Stomach (tissue), 9 donors: Measurements from ENCODE around the gene CBL. TPM values are rescaled to one million over a fixed set of nuclear protein-coding genes. Genes with fewer than 3 reads are reported as not detected.

ENCODE experiments used
- DNase-seq, 2 donors: peaks; one replicate each; pipeline versions ENCODE4 v3.0.0 to v3.0.0-alpha.2; 2013 to 2019
- H3K27ac ChIP-seq, 5 donors: fragments of 200-600 bp in 4 of 5; sonication (generic) in 4 of 5; one replicate each; pipeline ENCODE4 v1.5.1; 2013 to 2019; ENCODE audit warnings: mild to moderate bottlenecking in 1 of 5, moderate library complexity in 1 of 5
- H3K27me3 ChIP-seq, 3 donors: fragments of 200-600 bp; sonication (generic); one replicate each; pipeline ENCODE4 v1.5.1; 2017 to 2019; ENCODE audit warnings: mixed run types in 1 of 3
- H3K36me3 ChIP-seq, 4 donors: fragments of 200-600 bp; sonication (generic); 1 replicate in 3 of 4; 2 replicates in 1 of 4; pipeline ENCODE4 v1.5.1; 2016 to 2019
- H3K4me1 ChIP-seq, 4 donors: fragments of 200-600 bp; sonication (generic); one replicate each; pipeline ENCODE4 v1.5.1; 2016 to 2019
- H3K4me3 ChIP-seq, 4 donors: fragments of 200-600 bp; sonication (generic) in 3 of 4; one replicate each; pipeline ENCODE4 v1.5.1; 2016 to 2019; ENCODE audit warnings: mild to moderate bottlenecking in 1 of 4
- H3K9me3 ChIP-seq, 4 donors: fragments of 200-600 bp; sonication (generic); one replicate each; pipeline ENCODE4 v1.5.1; 2016 to 2019
- EP300 ChIP-seq: sonication (generic); formaldehyde crosslinking; IDR thresholded peaks from one replicate; pipeline ENCODE4 v1.6.1; 2017; ENCODE audit warnings: antibody characterized with exemption
- POLR2A ChIP-seq, 4 donors: fragments of 450-650 bp; IDR thresholded peaks; one replicate each; pipeline ENCODE4 v1.6.1; 2016; ENCODE audit warnings: antibody characterized with exemption in 4 of 4, control low read depth in 2 of 4, mild to moderate bottlenecking in 1 of 4, moderate library complexity in 1 of 4
- POLR2AphosphoS5 ChIP-seq, 3 donors: sonication (generic); formaldehyde crosslinking; IDR thresholded peaks; one replicate each; pipeline ENCODE4 v1.6.1; 2016; ENCODE audit warnings: antibody characterized with exemption in 3 of 3
- WGBS, 5 donors: extraction: QIAGEN DNeasy Blood & Tissue Kit in 3 of 5; methylation state at CpG; one replicate each; pipeline versions ENCODE4 v1.1.5 to v1.1.7; 2013 to 2018; 5-methylcytosine and 5-hydroxymethylcytosine counted together
- intact Hi-C: fragments of 100-400 bp; cut with DNase I; formaldehyde crosslinking; loops from one replicate; pipeline ENCODE4 v1.15.1; 2023; ENCODE audit warnings: low total_unique reads
- polyA plus RNA-seq, 3 donors: library from polyadenylated mRNA; stranded (reverse); fragments of 200-250 nt; gene quantifications; one replicate each; pipeline ENCODE4 v1.2.3, GENCODE V29; 2013
- total RNA-seq, 5 donors: library from RNA; depleted of rRNA; stranded (reverse); fragments of >200 nt; gene quantifications; one replicate each; pipeline versions ENCODE4 v1.1.0 to v1.2.3, GENCODE V29; 2014 to 2016
- TF ChIP-seq, protein P1 (sequence below), 7 experiments: fragments of 450-650 bp in 4 of 7; fragments of 200-600 bp in 3 of 7; sonication (generic) in 3 of 7; IDR thresholded peaks; one replicate each; pipeline ENCODE4 v1.5.1; 2016 to 2019; ENCODE audit warnings: antibody characterized with exemption in 7 of 7, control low read depth in 2 of 7, mild to moderate bottlenecking in 1 of 7
- donor health status: healthy with polysubstance abuse.
- donor health status: Bipolar disorder and iron deficiency.
- donor health status: healthy.

CBL gene
- total and polyA plus RNA-seq, 8 donors = 1.4 to 13.8 (median 7.9) TPM

DNA sequence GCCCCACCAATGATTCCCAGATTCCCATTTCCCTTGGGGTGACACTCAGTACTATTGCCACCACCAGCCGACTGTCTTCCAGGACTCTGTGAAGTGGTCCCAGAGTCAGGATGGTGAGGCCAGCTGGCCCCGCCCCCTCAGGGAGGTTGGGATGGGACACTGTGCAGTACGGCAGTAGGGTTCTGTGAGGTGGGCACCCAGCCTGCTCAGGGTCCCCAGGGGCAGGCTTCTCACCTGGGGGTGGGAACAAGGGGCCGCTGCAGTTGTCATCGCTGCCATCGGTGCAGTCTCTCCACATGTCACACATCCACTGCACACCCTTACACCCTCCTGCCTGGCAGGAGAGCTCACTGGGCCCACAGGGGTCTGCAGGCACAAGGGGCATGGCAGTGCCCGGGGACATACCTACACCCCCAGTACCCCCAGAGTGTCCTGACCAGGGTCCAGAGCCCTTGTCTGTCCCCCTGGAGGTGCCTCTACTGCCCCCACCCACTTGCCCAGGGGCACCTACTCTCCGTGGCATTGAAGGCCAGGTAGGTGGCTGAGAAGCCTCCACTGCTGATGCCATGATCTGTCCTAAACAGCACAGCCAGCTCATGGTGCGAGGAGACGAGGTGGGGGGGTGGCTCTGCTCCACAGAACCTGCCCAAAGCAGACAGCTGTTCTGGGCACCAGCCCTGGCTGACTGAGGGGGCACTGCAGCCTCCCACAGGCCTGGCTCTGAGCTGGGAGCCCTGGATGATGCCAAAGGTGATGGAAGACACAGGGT, 136.4 kb downstream of the CBL start:
- Histone ChIP-seq H3K4me1 (peaks cover 38 to 51% (median 42%) of the 10 kb centered on the region in 4 donors), H3K4me3 (no peak overlapping the region), H3K27me3 (peaks cover 0 to 54% (median 21%) of the 10 kb centered on the region in 3 donors), H3K27ac (no peak overlapping the region), H3K36me3 (no peaks in the 10 kb centered on the region), H3K9me3 (no peaks in the 10 kb centered on the region)
- TF ChIP-seq POLR2AphosphoS5 (IDR thresholded peaks at IDR 0.05) = no peak
- no peak for TF ChIP-seq EP300
- TF ChIP-seq, protein P1, sequence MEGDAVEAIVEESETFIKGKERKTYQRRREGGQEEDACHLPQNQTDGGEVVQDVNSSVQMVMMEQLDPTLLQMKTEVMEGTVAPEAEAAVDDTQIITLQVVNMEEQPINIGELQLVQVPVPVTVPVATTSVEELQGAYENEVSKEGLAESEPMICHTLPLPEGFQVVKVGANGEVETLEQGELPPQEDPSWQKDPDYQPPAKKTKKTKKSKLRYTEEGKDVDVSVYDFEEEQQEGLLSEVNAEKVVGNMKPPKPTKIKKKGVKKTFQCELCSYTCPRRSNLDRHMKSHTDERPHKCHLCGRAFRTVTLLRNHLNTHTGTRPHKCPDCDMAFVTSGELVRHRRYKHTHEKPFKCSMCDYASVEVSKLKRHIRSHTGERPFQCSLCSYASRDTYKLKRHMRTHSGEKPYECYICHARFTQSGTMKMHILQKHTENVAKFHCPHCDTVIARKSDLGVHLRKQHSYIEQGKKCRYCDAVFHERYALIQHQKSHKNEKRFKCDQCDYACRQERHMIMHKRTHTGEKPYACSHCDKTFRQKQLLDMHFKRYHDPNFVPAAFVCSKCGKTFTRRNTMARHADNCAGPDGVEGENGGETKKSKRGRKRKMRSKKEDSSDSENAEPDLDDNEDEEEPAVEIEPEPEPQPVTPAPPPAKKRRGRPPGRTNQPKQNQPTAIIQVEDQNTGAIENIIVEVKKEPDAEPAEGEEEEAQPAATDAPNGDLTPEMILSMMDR (IDR thresholded peaks at IDR 0.05) = no peak
- no peak for TF ChIP-seq POLR2A (IDR thresholded peaks at IDR 0.05)
- intact Hi-C loops = no loop called here
- peak in 1 of 2 donors; percentile 23 for DNase-seq
- 79 to 90% (median 83%) methylated on average over 1 to 10 of the region's 10 CpGs for WGBS, 5 donors

DNA sequence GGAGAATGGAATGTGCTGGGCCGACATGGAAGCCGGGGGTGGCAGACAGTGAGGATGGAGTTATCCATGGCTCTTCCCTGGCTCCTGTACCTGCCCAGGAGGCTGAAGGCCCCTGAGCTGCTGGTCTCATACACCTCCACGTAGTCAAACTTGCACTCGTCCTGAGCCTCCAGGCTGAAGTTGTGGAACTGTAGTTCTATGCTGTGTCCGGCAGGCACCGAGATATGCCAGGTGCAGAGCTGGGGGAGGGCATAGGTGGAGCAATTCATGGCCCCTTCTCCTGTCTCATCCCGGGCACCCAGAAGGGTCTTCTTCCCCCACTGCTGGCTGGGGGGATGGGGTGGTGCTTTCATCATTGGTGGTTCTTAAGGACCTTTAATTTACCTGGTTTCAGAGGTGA, 137.6 kb downstream of the CBL start:
- 76 to 91% (median 84%) methylated on average over 7 of the region's 7 CpGs for WGBS, 5 donors
- Histone ChIP-seq H3K4me1 (peaks cover 27 to 40% (median 32%) of the 10 kb centered on the region in 4 donors), H3K9me3 (no peaks in the 10 kb centered on the region), H3K36me3 (no peaks in the 10 kb centered on the region), H3K27me3 (peaks cover 0 to 52% (median 21%) of the 10 kb centered on the region in 3 donors), H3K27ac (no peak overlapping the region), H3K4me3 (no peak overlapping the region)
- peak in 1 of 2 donors; percentile 3 for DNase-seq
- intact Hi-C loops = no loop called here
- no peak for TF ChIP-seq EP300
- TF ChIP-seq, protein P1 (IDR thresholded peaks at IDR 0.05) = no peak
- TF ChIP-seq POLR2A (IDR thresholded peaks at IDR 0.05) = no peak
- no peak for TF ChIP-seq POLR2AphosphoS5 (IDR thresholded peaks at IDR 0.05)

DNA sequence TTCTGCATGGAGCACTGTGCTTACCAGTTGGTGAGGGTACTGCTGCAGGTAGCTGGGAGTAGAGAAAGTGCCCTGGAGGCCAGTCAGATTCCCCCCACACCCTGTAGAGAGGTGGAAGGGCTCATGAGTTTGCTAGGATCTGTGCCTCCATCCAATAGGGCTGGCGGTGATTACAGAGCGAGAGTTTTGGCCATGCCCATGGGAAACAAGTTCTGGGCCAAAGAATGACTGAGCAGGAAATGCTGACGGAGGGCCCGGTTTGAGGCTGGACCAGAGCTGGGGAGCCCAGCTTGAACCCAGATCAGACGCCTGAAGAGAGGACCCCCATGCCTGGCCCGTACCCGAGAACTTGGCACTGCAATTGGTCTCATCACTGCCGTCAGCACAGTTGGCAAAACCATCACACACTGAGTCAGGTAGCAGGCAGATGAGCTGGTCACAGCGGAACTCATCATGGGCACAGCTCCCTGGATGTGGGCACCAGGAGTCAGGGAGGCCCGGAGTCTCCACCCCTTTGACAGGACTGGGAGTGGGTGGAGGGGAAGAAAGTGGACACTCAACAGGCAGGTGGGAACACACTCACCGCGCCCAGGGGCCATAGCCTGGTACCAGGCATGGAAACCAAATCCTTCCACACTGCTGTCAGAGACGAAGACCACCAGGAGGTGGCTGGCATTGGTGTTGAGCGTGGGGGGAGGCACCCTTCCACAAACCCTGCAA, 138.3 kb downstream of the CBL start:
- Histone ChIP-seq H3K36me3 (no peaks in the 10 kb centered on the region), H3K9me3 (no peaks in the 10 kb centered on the region), H3K27me3 (peaks cover 0 to 45% (median 18%) of the 10 kb centered on the region in 3 donors), H3K27ac (no peak overlapping the region), H3K4me3 (no peak overlapping the region), H3K4me1 (peaks cover 20 to 32% (median 25%) of the 10 kb centered on the region in 4 donors)
- WGBS, 5 donors = 78 to 87% (median 83%) methylated on average over 12 to 14 of the region's 14 CpGs
- TF ChIP-seq, protein P1 (IDR thresholded peaks at IDR 0.05) = no peak
- TF ChIP-seq POLR2AphosphoS5 (IDR thresholded peaks at IDR 0.05) (no peak), EP300 (no peak), POLR2A (IDR thresholded peaks at IDR 0.05) (no peak)
- intact Hi-C loops = no loop called here
- DNase-seq = peak in 1 of 2 donors; percentile 12

DNA sequence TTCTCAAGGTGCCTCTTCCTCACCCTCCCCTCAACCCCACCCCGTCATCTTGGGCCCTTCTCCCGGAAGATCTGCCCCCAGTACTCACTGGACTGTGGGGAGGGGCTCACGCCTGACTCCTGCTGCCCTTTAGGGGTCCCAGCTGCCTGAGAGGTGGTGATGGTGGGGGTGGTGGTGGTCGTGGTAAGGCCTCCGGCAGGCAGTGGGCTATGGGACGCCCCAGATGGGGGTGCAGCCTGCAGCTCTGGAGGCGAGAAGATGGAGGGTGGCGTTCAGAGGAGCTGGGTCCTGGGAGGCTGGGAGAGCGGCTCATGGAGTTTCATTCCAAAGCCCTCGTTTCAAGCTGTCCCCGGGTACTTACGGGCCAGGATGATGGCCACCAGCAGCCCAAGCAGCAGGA, 139.5 kb downstream of the CBL start:
- Histone ChIP-seq H3K27me3 (peaks cover 0 to 33% (median 6%) of the 10 kb centered on the region in 3 donors), H3K36me3 (no peaks in the 10 kb centered on the region), H3K4me1 (peaks cover 9 to 20% (median 13%) of the 10 kb centered on the region in 4 donors), H3K9me3 (no peaks in the 10 kb centered on the region), H3K27ac (no peak overlapping the region), H3K4me3 (no peak overlapping the region)
- intact Hi-C loops = no loop called here
- peak in 1 of 2 donors; percentile 3 for DNase-seq
- 78 to 85% (median 84%) methylated on average over 10 to 12 of the region's 12 CpGs for WGBS, 5 donors
- TF ChIP-seq, protein P1 (IDR thresholded peaks at IDR 0.05) = no peak
- TF ChIP-seq POLR2AphosphoS5 (IDR thresholded peaks at IDR 0.05) (no peak), POLR2A (IDR thresholded peaks at IDR 0.05) (no peak), EP300 (no peak)
